Measurements from ENCODE around the gene DPP10. TPM values are rescaled to one million over a fixed set of nuclear protein-coding genes. Genes with fewer than 3 reads are reported as not detected.

The DPP10 gene
- total and polyA plus RNA-seq, 10 donors, result 0.02 TPM; not detected in 9

- intact Hi-C loops (cut with DNase I; ENCODE audit: low total_unique reads), result no loop called here
- H3K4me1 ChIP-seq, result no peaks in the 10 kb centered on the region
- H3K27ac ChIP-seq, result no peak overlapping the region
Measured at GRCh38 chr2:114684403-114684802, 242.0 kb downstream of the DPP10 start.

GRCh38 chr2:114685102-114685501, 242.7 kb downstream of the DPP10 start:
- H3K36me3 ChIP-seq, result no peaks in the 10 kb centered on the region
- WGBS, 5 donors, result 58 to 77% (median 66%) methylated on average over 3 of the region's 3 CpGs
- H3K9me3 ChIP-seq, result no peaks in the 10 kb centered on the region
- H3K4me1 ChIP-seq, result no peaks in the 10 kb centered on the region
- no peak overlapping the region for H3K27ac ChIP-seq
- intact Hi-C loops (cut with DNase I; ENCODE audit: low total_unique reads), result no loop called here
- peaks cover 0 to 6% (median 0%) of the 10 kb centered on the region in 7 donors for H3K27me3 ChIP-seq (replicated peaks in 1 of 7)
- no peak overlapping the region for H3K4me3 ChIP-seq
- TF ChIP-seq POLR2A (IDR thresholded peaks at IDR 0.05), result no peak
- TF ChIP-seq POLR2AphosphoS5 (IDR thresholded peaks at IDR 0.05), result no peak
- TF ChIP-seq CTCF (IDR thresholded peaks at IDR 0.05 in 8 of 11, conservative IDR thresholded peaks at IDR 0.05 in 3 of 11), result no peak
- DNase-seq, result no peak

More at GRCh38 chr2:114684403-114684802, 242.0 kb downstream of the DPP10 start:
- Histone ChIP-seq H3K9me3 (no peaks in the 10 kb centered on the region), H3K27me3 (replicated peaks in 1 of 7) (peaks cover 0 to 6% (median 0%) of the 10 kb centered on the region in 7 donors), H3K36me3 (no peaks in the 10 kb centered on the region), H3K4me3 (no peak overlapping the region)
- WGBS, 5 donors, result 60 to 77% (median 72%) methylated on average over 3 of the region's 3 CpGs
- no peak for DNase-seq
- TF ChIP-seq POLR2A (IDR thresholded peaks at IDR 0.05) (no peak), CTCF (IDR thresholded peaks at IDR 0.05 in 8 of 11, conservative IDR thresholded peaks at IDR 0.05 in 3 of 11) (no peak), POLR2AphosphoS5 (IDR thresholded peaks at IDR 0.05) (no peak)

- H3K36me3 ChIP-seq, result no peaks in the 10 kb centered on the region
- TF ChIP-seq POLR2A (IDR thresholded peaks at IDR 0.05), result no peak
- no peak for TF ChIP-seq POLR2AphosphoS5 (IDR thresholded peaks at IDR 0.05)
- no peak for TF ChIP-seq CTCF (IDR thresholded peaks at IDR 0.05 in 8 of 11, conservative IDR thresholded peaks at IDR 0.05 in 3 of 11)
- intact Hi-C loops (cut with DNase I; ENCODE audit: low total_unique reads), result no loop called here
Measured at GRCh38 chr2:114688241-114688640, 245.8 kb downstream of the DPP10 start.

GRCh38 chr2:114698520-114698919, 256.1 kb downstream of the DPP10 start:
- no peak for TF ChIP-seq CTCF (IDR thresholded peaks at IDR 0.05 in 8 of 11, conservative IDR thresholded peaks at IDR 0.05 in 3 of 11)
- no peak for TF ChIP-seq POLR2A (IDR thresholded peaks at IDR 0.05)
- TF ChIP-seq POLR2AphosphoS5 (IDR thresholded peaks at IDR 0.05), result no peak
- no peaks in the 10 kb centered on the region for H3K36me3 ChIP-seq
- no peak overlapping the region for H3K27ac ChIP-seq
- intact Hi-C loops (cut with DNase I; ENCODE audit: low total_unique reads), result no loop called here
- no peaks in the 10 kb centered on the region for H3K27me3 ChIP-seq (replicated peaks in 1 of 7)
- WGBS, 5 donors, result 58 to 73% (median 68%) methylated on average over 1 of the region's 1 CpG
- H3K4me1 ChIP-seq, result no peaks in the 10 kb centered on the region
- no peak for DNase-seq
- H3K4me3 ChIP-seq, result no peak overlapping the region
- no peaks in the 10 kb centered on the region for H3K9me3 ChIP-seq

More at GRCh38 chr2:114688241-114688640, 245.8 kb downstream of the DPP10 start:
- Histone ChIP-seq H3K9me3 (peaks cover 0 to 12% (median 0%) of the 10 kb centered on the region in 8 donors), H3K4me3 (no peak overlapping the region), H3K27ac (no peak overlapping the region), H3K4me1 (no peaks in the 10 kb centered on the region), H3K27me3 (replicated peaks in 1 of 7) (peaks cover 0 to 6% (median 0%) of the 10 kb centered on the region in 7 donors)
- DNase-seq, result no peak
